ENCODE data around the gene SPESP1. TPM values are rescaled to one million over a fixed set of nuclear protein-coding genes. Genes with fewer than 3 reads are reported as not detected.

The SPESP1 gene
- total and polyA plus RNA-seq, 2 donors (not counting 3 experiments of a cell fraction or from before 2014, with no cell fraction given) = 1.5 to 2.0 TPM

GRCh38 chr15:68907396-68907923 is 22.9 kb upstream of the SPESP1 start:
- no peaks in the 10 kb centered on the region for H4K20me1 ChIP-seq (replicated peaks; ENCODE audit: control insufficient read depth, extremely low read depth, insufficient read depth, low read length)
- H3K36me3 ChIP-seq (ENCODE audit: control insufficient read depth in 2 of 2, extremely low read depth in 1 of 2, insufficient read depth in 2 of 2, low read length in 2 of 2) = no peaks in the 10 kb centered on the region
- dilution Hi-C loops (cut with MboI; ENCODE audit: extremely low pct_ligation_motif_present, low sequenced_read_pairs) = no loop called here
- DNase-seq (ENCODE audit: low read depth, low spot score) (no peak), FAIRE-seq (no peak)
- no peak overlapping the region for H3K9ac ChIP-seq (replicated peaks; ENCODE audit: extremely low read depth, insufficient read depth, low read length)
- no peaks in the 10 kb centered on the region for H3K4me1 ChIP-seq (ENCODE audit: control insufficient read depth, extremely low read depth, insufficient read depth, low read length)
- no TSS peak for BruUV-seq (replicated peaks)
- peaks cover 12 to 36% of the 10 kb centered on the region in 2 experiments for H3K27me3 ChIP-seq (ENCODE audit: control insufficient read depth in 2 of 2, insufficient read depth in 2 of 2, low read length in 2 of 2)
- POLR2A ChIA-PET = no interaction called here
- H3K4me3 ChIP-seq (replicated peaks in 1 of 3; ENCODE audit: insufficient read depth in 1 of 3, low read depth in 1 of 3, low read length in 3 of 3) = no peak overlapping the region
- H3K9me3 ChIP-seq (replicated peaks; ENCODE audit: control insufficient read depth, insufficient read depth, low read length) = no peaks in the 10 kb centered on the region
- no peak overlapping the region for H2AFZ ChIP-seq (ENCODE audit: low read depth, low read length)
- H3K4me2 ChIP-seq (ENCODE audit: insufficient read depth, low read length) = no peak overlapping the region
- H3K79me2 ChIP-seq (ENCODE audit: control insufficient read depth, insufficient read depth, low read length) = no peaks in the 10 kb centered on the region
- no peaks in the 10 kb centered on the region for H3K9me1 ChIP-seq (replicated peaks; ENCODE audit: control insufficient read depth, extremely low read depth, insufficient read depth, low read length)
- no peak for TF ChIP-seq POLR2AphosphoS5 (IDR thresholded peaks at IDR 0.05; ENCODE audit: insufficient read depth, low read depth, low read length)
- no peak for TF ChIP-seq MYC (IDR thresholded peaks at IDR 0.05; ENCODE audit: low read depth, low read length)
- TF ChIP-seq POLR2A (IDR thresholded peaks at IDR 0.05; ENCODE audit: low read depth, low read length) = no peak
- TF ChIP-seq GATA2 (IDR thresholded peaks at IDR 0.05; ENCODE audit: insufficient read depth, insufficient read length, low read depth, low read length) = no peak
- TF ChIP-seq JUN (IDR thresholded peaks at IDR 0.05; ENCODE audit: borderline replicate concordance, insufficient read depth, insufficient read length, low read depth) = no peak
- TF ChIP-seq MAX (IDR thresholded peaks at IDR 0.05; ENCODE audit: insufficient read depth, insufficient read length) = no peak
- no peak for TF ChIP-seq CTCF (IDR thresholded peaks at IDR 0.05; ENCODE audit: extremely low read depth in 1 of 2, insufficient read depth in 1 of 2, low read depth in 1 of 2, low read length in 2 of 2)
- TF ChIP-seq FOS (IDR thresholded peaks at IDR 0.05; ENCODE audit: borderline replicate concordance, insufficient read depth, low read length) = no peak
- no peak for TF ChIP-seq EZH2 (IDR thresholded peaks at IDR 0.05; ENCODE audit: borderline replicate concordance, low read depth, low read length, severe bottlenecking)
- intact Hi-C loops (cut with micrococcal nuclease) = no loop called here
- CTCF ChIA-PET = interaction anchor here (1.0 to 2.0 kb wide), 4 partner anchors 11 to 233 kb away, joined by 3 to 8 read pairs (median 4); no protein-coding TSS in a partner anchor
- no peak overlapping the region for H3K27ac ChIP-seq (ENCODE audit: insufficient read depth, low read depth, low read length)
